ENCODE data around the gene LILRB5. TPM values are rescaled to one million over a fixed set of nuclear protein-coding genes. Genes with fewer than 3 reads are reported as not detected.
A peak's percentile ranks its signal among the peaks of the same experiment; 100 is the strongest.

Gene LILRB5
- total RNA-seq, 4 donors from 2014 or later = 0.70 to 5.9 (median 3.3) TPM

DNA sequence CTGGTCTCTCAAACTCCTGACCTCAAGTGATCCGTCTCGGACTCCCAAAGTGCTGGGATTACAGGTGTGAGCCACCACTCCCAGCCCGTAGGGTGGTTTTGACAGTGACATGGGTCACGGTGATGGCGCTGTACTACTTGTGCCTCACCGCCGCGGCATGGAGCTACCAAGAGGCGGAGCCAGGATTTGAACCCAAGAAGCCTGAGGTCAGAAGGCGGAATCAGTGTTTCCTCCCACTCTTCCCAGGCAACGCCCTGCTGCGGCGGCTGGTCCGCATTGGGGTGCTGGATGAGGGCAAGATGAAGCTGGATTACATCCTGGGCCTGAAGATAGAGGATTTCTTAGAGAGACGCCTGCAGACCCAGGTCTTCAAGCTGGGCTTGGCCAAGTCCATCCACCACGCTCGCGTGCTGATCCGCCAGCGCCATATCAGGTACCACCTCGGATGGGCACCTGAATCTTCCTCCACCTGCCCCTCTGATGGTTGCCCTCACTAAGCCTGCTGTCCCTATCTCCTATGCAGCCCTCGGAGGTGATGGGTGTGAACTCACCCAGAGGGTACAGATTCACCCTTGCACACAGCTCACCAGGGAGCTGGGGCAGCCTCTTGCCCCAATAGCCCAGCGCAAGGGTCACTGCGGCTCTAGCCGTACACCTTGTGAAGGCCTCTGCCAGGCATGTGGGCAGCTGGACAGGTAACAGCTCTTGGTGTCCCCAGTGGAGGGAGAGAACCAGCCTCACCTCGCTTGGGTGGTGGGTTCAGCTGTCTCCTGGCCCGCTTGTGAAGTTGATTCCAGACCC lies 50.8 kb downstream of the LILRB5 start:
- TF ChIP-seq, protein P1, sequence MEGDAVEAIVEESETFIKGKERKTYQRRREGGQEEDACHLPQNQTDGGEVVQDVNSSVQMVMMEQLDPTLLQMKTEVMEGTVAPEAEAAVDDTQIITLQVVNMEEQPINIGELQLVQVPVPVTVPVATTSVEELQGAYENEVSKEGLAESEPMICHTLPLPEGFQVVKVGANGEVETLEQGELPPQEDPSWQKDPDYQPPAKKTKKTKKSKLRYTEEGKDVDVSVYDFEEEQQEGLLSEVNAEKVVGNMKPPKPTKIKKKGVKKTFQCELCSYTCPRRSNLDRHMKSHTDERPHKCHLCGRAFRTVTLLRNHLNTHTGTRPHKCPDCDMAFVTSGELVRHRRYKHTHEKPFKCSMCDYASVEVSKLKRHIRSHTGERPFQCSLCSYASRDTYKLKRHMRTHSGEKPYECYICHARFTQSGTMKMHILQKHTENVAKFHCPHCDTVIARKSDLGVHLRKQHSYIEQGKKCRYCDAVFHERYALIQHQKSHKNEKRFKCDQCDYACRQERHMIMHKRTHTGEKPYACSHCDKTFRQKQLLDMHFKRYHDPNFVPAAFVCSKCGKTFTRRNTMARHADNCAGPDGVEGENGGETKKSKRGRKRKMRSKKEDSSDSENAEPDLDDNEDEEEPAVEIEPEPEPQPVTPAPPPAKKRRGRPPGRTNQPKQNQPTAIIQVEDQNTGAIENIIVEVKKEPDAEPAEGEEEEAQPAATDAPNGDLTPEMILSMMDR (IDR thresholded peaks at IDR 0.05 in 4 of 5, conservative IDR thresholded peaks at IDR 0.05 in 1 of 5) = no peak
- TF ChIP-seq POLR2A (IDR thresholded peaks at IDR 0.05) = no peak
- Histone ChIP-seq H3K4me1 (peaks cover 75 to 83% of the 10 kb centered on the region in 2 donors), H3K36me3 (peaks cover 0 to 63% of the 10 kb centered on the region in 2 donors), H3K4me3 (no peak overlapping the region), H3K27ac (peak overlapping the region; percentile 5 to 95 (median 84)), H3K27me3 (no peaks in the 10 kb centered on the region), H3K9me3 (no peaks in the 10 kb centered on the region)
- no peak for DNase-seq
- intact Hi-C loops (cut with DNase I; ENCODE audit: low total_unique reads) (loop anchor here (10.0 kb wide), 1 partner anchor 1399 kb away; the partner anchor contains the start of genes ZNF524 and ZNF865), in situ Hi-C loops (cut with MboI; ENCODE audit: low sequenced_read_pairs in 4 of 4) (loop anchor here in 1 of 4 donors (10.0 kb wide), 1 partner anchor 249 kb away; no protein-coding TSS in a partner anchor)
- ATAC-seq = no peak

DNA sequence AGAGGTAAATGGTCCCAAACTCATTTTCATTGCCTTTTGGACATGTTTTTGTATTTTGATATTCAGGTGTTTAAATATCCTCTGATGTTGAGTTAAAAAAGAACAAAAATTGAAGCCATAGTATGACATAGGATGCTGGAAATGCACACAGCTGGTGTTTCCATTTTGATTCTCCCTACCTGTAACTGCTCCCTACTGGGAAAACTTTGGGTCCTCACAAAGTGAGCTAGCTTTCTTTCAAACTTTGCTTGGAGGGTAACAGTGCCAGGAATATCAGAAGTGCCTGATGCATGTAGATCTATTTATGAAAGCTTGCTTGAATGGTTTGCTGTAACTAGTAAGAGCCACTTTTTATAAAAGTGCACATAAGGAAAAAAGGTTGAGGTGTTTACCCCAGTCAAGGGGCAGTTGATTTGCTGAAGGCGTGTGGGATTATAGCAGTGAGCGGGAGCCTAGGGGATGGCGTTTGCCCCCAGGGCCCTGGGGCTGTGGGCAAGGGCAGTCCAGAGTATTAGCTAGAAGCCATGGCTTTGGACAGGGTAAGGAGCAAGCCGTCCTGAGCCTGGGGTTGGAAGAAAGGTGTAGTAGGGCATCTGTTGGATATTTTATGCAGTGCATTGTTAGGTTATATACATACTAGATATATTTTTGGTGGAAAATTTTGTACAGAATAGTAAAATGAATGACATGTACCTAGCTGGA lies 52.2 kb downstream of the LILRB5 start:
- DNase-seq (no peak), ATAC-seq (no peak)
- H3K27ac ChIP-seq = peak overlapping the region in 2 of 4 donors; percentile 95
- H3K27me3 ChIP-seq = no peaks in the 10 kb centered on the region
- peaks cover 0 to 63% of the 10 kb centered on the region in 2 donors for H3K36me3 ChIP-seq
- H3K9me3 ChIP-seq = no peaks in the 10 kb centered on the region
- TF ChIP-seq, protein P1 (IDR thresholded peaks at IDR 0.05 in 4 of 5, conservative IDR thresholded peaks at IDR 0.05 in 1 of 5) = no peak
- TF ChIP-seq POLR2A (IDR thresholded peaks at IDR 0.05) = no peak
- H3K4me1 ChIP-seq = peaks cover 76 to 79% of the 10 kb centered on the region in 2 donors
- H3K4me3 ChIP-seq = no peak overlapping the region
- in situ Hi-C loops (cut with MboI; ENCODE audit: low sequenced_read_pairs in 4 of 4) (loop anchor here in 1 of 4 donors (10.0 kb wide), 1 partner anchor 250 kb away; no protein-coding TSS in a partner anchor), intact Hi-C loops (cut with DNase I; ENCODE audit: low total_unique reads) (loop anchor here (5.0 to 10.0 kb wide), 3 partner anchors 43 to 1400 kb away; partner anchors contain the start of genes ZNF524 and ZNF865)

DNA sequence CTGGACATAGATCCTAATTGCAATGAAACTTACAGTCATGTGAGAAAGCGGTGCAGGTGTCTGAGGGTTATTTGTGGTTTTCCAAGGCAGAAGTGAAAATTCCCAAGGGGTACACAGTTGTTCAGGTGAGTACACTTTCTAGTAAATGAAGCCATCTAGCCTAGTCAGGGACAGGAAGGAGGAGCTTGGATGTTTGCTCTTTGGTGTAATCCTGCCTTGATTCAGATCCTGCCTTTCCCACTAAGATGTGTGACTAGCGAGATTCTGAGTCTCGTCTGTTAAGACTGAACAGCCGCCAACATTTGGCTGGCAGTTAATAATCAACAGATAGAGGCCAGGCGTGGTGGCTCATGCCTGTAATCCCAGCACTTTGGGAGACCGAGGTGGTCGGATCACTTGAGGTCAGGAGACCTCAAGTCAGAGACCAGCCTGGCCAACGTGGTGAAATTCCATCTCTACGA lies 53.9 kb downstream of the LILRB5 start:
- peak overlapping the region; percentile 63 to 95 (median 92) for H3K27ac ChIP-seq
- in situ Hi-C loops (cut with MboI; ENCODE audit: low sequenced_read_pairs in 4 of 4) (loop anchor here in 1 of 4 donors (10.0 kb wide), 1 partner anchor 252 kb away; no protein-coding TSS in a partner anchor), intact Hi-C loops (cut with DNase I; ENCODE audit: low total_unique reads) (loop anchor here (5.0 to 10.0 kb wide), 3 partner anchors 41 to 1402 kb away; partner anchors contain the start of genes ZNF524 and ZNF865)
- no peaks in the 10 kb centered on the region for H3K9me3 ChIP-seq
- no peaks in the 10 kb centered on the region for H3K27me3 ChIP-seq
- TF ChIP-seq, protein P1 (IDR thresholded peaks at IDR 0.05 in 4 of 5, conservative IDR thresholded peaks at IDR 0.05 in 1 of 5) = no peak
- TF ChIP-seq POLR2A (IDR thresholded peaks at IDR 0.05) = no peak
- H3K36me3 ChIP-seq = peaks cover 0 to 61% of the 10 kb centered on the region in 2 donors
- DNase-seq = no peak
- H3K4me1 ChIP-seq = peaks cover 60 to 63% of the 10 kb centered on the region in 2 donors
- ATAC-seq = no peak
- H3K4me3 ChIP-seq = peak overlapping the region in 2 of 4 donors; percentile 76 to 78

DNA sequence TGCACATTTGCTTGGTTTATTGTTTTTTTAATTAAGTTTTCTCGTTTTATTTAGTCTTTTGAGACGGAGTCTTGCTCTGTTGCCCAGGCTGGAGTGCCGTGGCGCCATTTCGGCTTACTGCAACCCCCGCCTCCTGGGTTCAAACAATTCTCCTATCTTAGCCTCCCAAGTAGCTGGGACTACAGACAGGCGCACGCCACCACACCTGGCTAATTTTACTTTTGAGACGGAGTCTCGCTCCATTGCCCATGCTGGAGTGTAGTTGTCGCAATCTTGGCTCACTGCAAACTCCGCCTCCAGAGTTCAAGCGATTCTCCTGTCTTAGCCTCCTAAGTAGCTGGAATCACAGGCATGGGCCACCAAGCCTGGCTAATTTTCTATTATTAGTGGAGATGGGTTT lies 55.1 kb downstream of the LILRB5 start:
- no peaks in the 10 kb centered on the region for H3K27me3 ChIP-seq
- intact Hi-C loops (cut with DNase I; ENCODE audit: low total_unique reads) = loop anchor here (5.0 to 10.0 kb wide), 3 partner anchors 40 to 1403 kb away; partner anchors contain the start of genes ZNF524 and ZNF865
- TF ChIP-seq, protein P1 (IDR thresholded peaks at IDR 0.05 in 4 of 5, conservative IDR thresholded peaks at IDR 0.05 in 1 of 5) = no peak
- TF ChIP-seq POLR2A (IDR thresholded peaks at IDR 0.05) = no peak
- H3K36me3 ChIP-seq = peaks cover 0 to 49% of the 10 kb centered on the region in 2 donors
- no peak for ATAC-seq
- H3K27ac ChIP-seq = peak overlapping the region; percentile 88 to 95 (median 92)
- H3K9me3 ChIP-seq = no peaks in the 10 kb centered on the region
- in situ Hi-C loops (cut with MboI; ENCODE audit: low sequenced_read_pairs in 4 of 4) = loop anchor here in 1 of 4 donors (10.0 kb wide), 1 partner anchor 253 kb away; no protein-coding TSS in a partner anchor
- DNase-seq = no peak
- H3K4me1 ChIP-seq = peaks cover 53 to 54% of the 10 kb centered on the region in 2 donors
- H3K4me3 ChIP-seq = peak overlapping the region; percentile 76 to 86 (median 77)
